Measurements from ENCODE around the gene ARHGAP45.

- no peak for TF ChIP-seq POLR2A (IDR thresholded peaks at IDR 0.05; ENCODE audit: low read depth, low read length)
- TF ChIP-seq TAF1 (IDR thresholded peaks at IDR 0.05; ENCODE audit: borderline replicate concordance, low read depth, low read length) = no peak
- no peak for TF ChIP-seq POLR2AphosphoS5 (IDR thresholded peaks at IDR 0.05; ENCODE audit: low read depth, low read length)
These were observed 13.6 kb downstream of the ARHGAP45 start for GRCh38 chr19:1080360-1081161.
